ENCODE measurements around the gene SPAAR.

- no peak for TF ChIP-seq OSR1 (CRISPR knock-in tag; IDR thresholded peaks at IDR 0.05)
- TF ChIP-seq ZC3H10 (CRISPR knock-in tag; IDR thresholded peaks at IDR 0.05): no peak
- TF ChIP-seq ZNF8 (CRISPR knock-in tag; IDR thresholded peaks at IDR 0.05): no peak
- no peak for TF ChIP-seq CSRNP3 (CRISPR knock-in tag; IDR thresholded peaks at IDR 0.05)
- no peak for TF ChIP-seq PATZ1 (CRISPR knock-in tag; IDR thresholded peaks at IDR 0.05; ENCODE audit: borderline replicate concordance)
- TF ChIP-seq ZNF565 (CRISPR knock-in tag; conservative IDR thresholded peaks at IDR 0.05; ENCODE audit: low read depth): no peak
These were observed 10.8 kb downstream of the SPAAR start for GRCh38 chr9:35920051-35920620.
